HepG2 (cell line): ENCODE measurements around the gene SYTL1. TPM values are rescaled to one million over a fixed set of nuclear protein-coding genes. Genes with fewer than 3 reads are reported as not detected.

Source experiments
- ARID4A ChIP-seq: sonication (generic); formaldehyde crosslinking; IDR thresholded peaks from 2 replicates; pipeline ENCODE4 v1.5.0; 2020; ENCODE audit warnings: mild to moderate bottlenecking, missing genetic modification reagents, borderline replicate concordance
- ARID5B ChIP-seq: IDR thresholded peaks from 2 replicates; pipeline ENCODE4 v1.4.0; 2020; ENCODE audit warnings: mild to moderate bottlenecking, missing genetic modification reagents
- ATF5 ChIP-seq: sonication (generic); formaldehyde crosslinking; IDR thresholded peaks from 2 replicates; pipeline ENCODE4 v1.4.0; 2020; ENCODE audit warnings: mild to moderate bottlenecking, low read depth, missing genetic modification reagents
- ESRRA ChIP-seq: sonication (generic); formaldehyde crosslinking; IDR thresholded peaks from 2 replicates; pipeline ENCODE4 v1.5.1; 2020; ENCODE audit warnings: mild to moderate bottlenecking, low read depth, missing genetic modification reagents
- GRHL1 ChIP-seq: sonication (generic); formaldehyde crosslinking; conservative IDR thresholded peaks from 2 replicates; pipeline ENCODE4 v1.8.0; 2022; ENCODE audit warnings: missing genetic modification reagents
- ISX ChIP-seq: sonication (generic); formaldehyde crosslinking; conservative IDR thresholded peaks from 2 replicates; pipeline ENCODE4 v1.5.0; 2020; ENCODE audit warnings: missing genetic modification reagents
- MBD4 ChIP-seq: IDR thresholded peaks from 2 replicates; pipeline ENCODE4 v1.6.1; 2012; ENCODE audit warnings: low read length, inconsistent platforms, borderline replicate concordance
- MED8 ChIP-seq: sonication (generic); formaldehyde crosslinking; IDR thresholded peaks from 2 replicates; pipeline ENCODE4 v1.8.1; 2023; ENCODE audit warnings: mild to moderate bottlenecking, missing genetic modification reagents; ENCODE audit not compliant: insufficient replicate concordance
- MLX ChIP-seq: IDR thresholded peaks from 2 replicates; pipeline ENCODE4 v1.6.1; 2016
- THYN1 ChIP-seq: sonication (generic); formaldehyde crosslinking; IDR thresholded peaks from 2 replicates; pipeline ENCODE4 v1.8.1; 2023; ENCODE audit warnings: low read depth, mild to moderate bottlenecking, moderate library complexity, missing genetic modification reagents, borderline replicate concordance
- TOE1 ChIP-seq: sonication (generic); formaldehyde crosslinking; IDR thresholded peaks from 2 replicates; pipeline ENCODE4 v1.4.0; 2020; ENCODE audit warnings: mild to moderate bottlenecking, missing genetic modification reagents
- ZBTB21 ChIP-seq: sonication (generic); formaldehyde crosslinking; IDR thresholded peaks from 2 replicates; pipeline ENCODE4 v1.4.0; 2020; ENCODE audit warnings: missing genetic modification reagents
- ZBTB7A ChIP-seq: sonication (generic); formaldehyde crosslinking; IDR thresholded peaks from 2 replicates; pipeline ENCODE4 v1.8.0; 2022; ENCODE audit warnings: mild to moderate bottlenecking, missing genetic modification reagents
- ZFP36L1 ChIP-seq: sonication (generic); formaldehyde crosslinking; IDR thresholded peaks from 2 replicates; pipeline ENCODE4 v1.8.0; 2022; ENCODE audit warnings: mild to moderate bottlenecking, missing genetic modification reagents, moderate library complexity
- ZNF12 ChIP-seq: sonication (generic); formaldehyde crosslinking; IDR thresholded peaks from 2 replicates; pipeline ENCODE4 v1.5.0; 2020; ENCODE audit warnings: missing genetic modification reagents
- polyA plus RNA-seq, 8 experiments: library from polyadenylated mRNA; depleted of rRNA in 3 of 8; stranded (reverse) in 7 of 8; unstranded in 1 of 8; fragments of >200 nt; fragmentation: Illumina TruSeq in 4 of 8; extraction: Trizol in 4 of 8; gene quantifications; 2 replicates each; pipeline versions ENCODE4 v1.2.1 to v1.2.3, GENCODE V29; 2011 to 2016; ENCODE audit warnings: low read depth in 4 of 8, missing spikeins in 1 of 8, mixed read lengths in 1 of 8; ENCODE audit not compliant: insufficient read depth in 1 of 8
- total RNA-seq, 5 experiments: library from RNA; depleted of rRNA; stranded (reverse); fragments of >200 nt; fragmentation: Illumina TruSeq; extraction: Trizol; gene quantifications; 2 replicates each; pipeline ENCODE4 v1.2.3, GENCODE V29; 2016; ENCODE audit warnings: low read depth in 1 of 5

Gene SYTL1
- total and polyA plus RNA-seq, 2 of the 13 experiments (the other 11 are each of a cell fraction or from before 2014, with no cell fraction given): 11.1 to 17.8 TPM

- peak; percentile 68; the same call in 1 of the 2 replicates for TF ChIP-seq ZBTB7A (CRISPR knock-in tag)
- 0 out of 2 replicates have a peak, but pooled peaks have one; percentile 8 for TF ChIP-seq ARID5B (CRISPR knock-in tag)
- TF ChIP-seq TOE1 (CRISPR knock-in tag): no peak
- no peak for TF ChIP-seq ZNF12 (CRISPR knock-in tag)
- no peak for TF ChIP-seq THYN1 (CRISPR knock-in tag)
- TF ChIP-seq ATF5 (CRISPR knock-in tag): no peak
- TF ChIP-seq ZFP36L1 (CRISPR knock-in tag): no peak
- TF ChIP-seq MLX (CRISPR knock-in tag): no peak
- no peak for TF ChIP-seq GRHL1 (CRISPR knock-in tag)
- no peak for TF ChIP-seq ISX
- no peak; the same call in 1 of the 2 replicates for TF ChIP-seq ARID4A (CRISPR knock-in tag)
- TF ChIP-seq MBD4: no peak
- TF ChIP-seq MED8 (CRISPR knock-in tag): no peak
- TF ChIP-seq ESRRA: no peak
- TF ChIP-seq ZBTB21 (CRISPR knock-in tag): no peak
Measured at GRCh38 chr1:27342778-27343638, 1.2 kb downstream of the SYTL1 start (continued).
